ENCODE data around the gene ECD. TPM values are rescaled to one million over a fixed set of nuclear protein-coding genes. Genes with fewer than 3 reads are reported as not detected.
A peak's percentile ranks its signal among the peaks of the same experiment; 100 is the strongest.

The ECD gene
- total RNA-seq, 1 donor from 2014 or later, result 32.3 TPM

DNA sequence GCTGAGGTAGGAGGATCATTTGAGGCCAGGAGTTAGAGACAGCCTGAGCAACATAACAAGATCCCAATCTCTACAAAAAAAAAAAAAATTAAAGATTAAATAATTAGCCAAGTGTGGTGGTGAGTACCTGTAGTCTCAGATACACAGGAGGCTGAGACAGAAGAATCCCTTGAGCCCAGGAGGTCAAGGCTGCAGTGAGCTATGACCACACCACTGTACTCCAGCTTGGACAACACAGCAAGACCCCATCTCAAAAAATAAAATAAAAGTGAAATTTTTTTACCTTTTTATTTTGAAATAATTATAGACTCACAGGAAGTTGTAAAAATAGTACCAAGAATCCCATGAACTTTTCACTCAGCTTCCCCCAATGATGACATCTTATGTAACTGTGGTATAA, 5.1 kb upstream of the ECD start:
- no peaks in the 10 kb centered on the region for H3K9me3 Mint-ChIP-seq (ENCODE audit: unreplicated experiment)
- DNase-seq (ENCODE audit: extremely low spot score, unreplicated experiment), result no peak
- H3K36me3 Mint-ChIP-seq (ENCODE audit: unreplicated experiment), result peaks cover 8% of the 10 kb centered on the region
- no peak overlapping the region for H3K27ac Mint-ChIP-seq (ENCODE audit: unreplicated experiment)
- peaks cover 7% of the 10 kb centered on the region for H3K4me1 Mint-ChIP-seq (ENCODE audit: unreplicated experiment)
- no peak for TF ChIP-seq CTCF (IDR thresholded peaks at IDR 0.05)
- H3K27me3 Mint-ChIP-seq (ENCODE audit: unreplicated experiment), result no peaks in the 10 kb centered on the region
- H3K4me3 Mint-ChIP-seq (ENCODE audit: unreplicated experiment), result no peak overlapping the region

GRCh38 chr10:73169320-73169719, 1.5 kb upstream of the ECD start:
- H3K27ac Mint-ChIP-seq (ENCODE audit: unreplicated experiment), result no peak overlapping the region
- peaks cover 28% of the 10 kb centered on the region for H3K4me1 Mint-ChIP-seq (ENCODE audit: unreplicated experiment)
- TF ChIP-seq CTCF (IDR thresholded peaks at IDR 0.05), result no peak
- peak overlapping the region; percentile 45 for H3K4me3 Mint-ChIP-seq (ENCODE audit: unreplicated experiment)
- no peak for DNase-seq (ENCODE audit: extremely low spot score, unreplicated experiment)
- H3K9me3 Mint-ChIP-seq (ENCODE audit: unreplicated experiment), result peaks cover 4% of the 10 kb centered on the region
- no peaks in the 10 kb centered on the region for H3K27me3 Mint-ChIP-seq (ENCODE audit: unreplicated experiment)
- peaks cover 4% of the 10 kb centered on the region for H3K36me3 Mint-ChIP-seq (ENCODE audit: unreplicated experiment)

DNA sequence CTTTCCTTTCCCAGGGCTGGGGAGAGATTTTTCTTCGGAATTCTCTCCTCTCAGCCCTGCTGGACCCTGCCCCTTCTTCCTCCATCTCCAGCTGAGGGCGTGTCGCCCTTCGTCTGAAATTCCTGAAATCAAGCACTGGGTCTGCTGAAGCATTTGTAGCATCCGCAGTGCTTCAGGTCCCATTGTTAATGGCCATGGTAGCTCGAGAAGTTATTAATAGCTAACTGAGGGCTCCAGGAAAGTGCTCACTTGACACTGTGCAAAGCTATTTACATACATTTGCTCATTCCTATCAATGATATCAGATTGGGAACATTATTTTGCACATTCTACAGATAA, 626 bp upstream of the ECD start:
- H3K4me3 Mint-ChIP-seq (ENCODE audit: unreplicated experiment), result peak overlapping the region; percentile 100

DNA sequence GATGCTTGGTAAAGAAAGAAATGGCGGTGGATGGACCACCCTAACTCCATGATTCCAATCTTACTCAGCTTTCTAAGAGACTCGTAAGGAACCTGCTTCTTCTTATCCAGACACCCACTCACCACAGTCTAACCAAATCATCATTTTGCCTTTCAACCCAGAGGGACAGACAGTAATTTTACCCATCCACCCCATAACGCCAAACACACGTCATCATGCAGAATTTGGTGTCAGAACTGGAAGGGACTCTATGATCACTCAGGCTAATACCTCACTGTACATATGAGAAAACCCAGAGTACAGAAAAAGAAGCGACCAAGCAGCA, 388 bp downstream of the ECD start:
- DNase-seq (ENCODE audit: extremely low spot score, unreplicated experiment), result no peak
- Mint-ChIP-seq H3K36me3 (ENCODE audit: unreplicated experiment) (peaks cover 8% of the 10 kb centered on the region), H3K4me1 (ENCODE audit: unreplicated experiment) (peaks cover 32% of the 10 kb centered on the region), H3K9me3 (ENCODE audit: unreplicated experiment) (peaks cover 4% of the 10 kb centered on the region), H3K27ac (ENCODE audit: unreplicated experiment) (peak overlapping the region; percentile 100), H3K27me3 (ENCODE audit: unreplicated experiment) (no peaks in the 10 kb centered on the region), H3K4me3 (ENCODE audit: unreplicated experiment) (peak overlapping the region; percentile 100)
- no peak for TF ChIP-seq CTCF (IDR thresholded peaks at IDR 0.05)

More for the DNA sequence above, 626 bp upstream of the ECD start:
- Mint-ChIP-seq H3K36me3 (ENCODE audit: unreplicated experiment) (peaks cover 8% of the 10 kb centered on the region), H3K27ac (ENCODE audit: unreplicated experiment) (peak overlapping the region; percentile 95), H3K27me3 (ENCODE audit: unreplicated experiment) (no peaks in the 10 kb centered on the region), H3K9me3 (ENCODE audit: unreplicated experiment) (peaks cover 4% of the 10 kb centered on the region), H3K4me1 (ENCODE audit: unreplicated experiment) (peaks cover 28% of the 10 kb centered on the region)
- no peak for DNase-seq (ENCODE audit: extremely low spot score, unreplicated experiment)
- no peak for TF ChIP-seq CTCF (IDR thresholded peaks at IDR 0.05)

GRCh38 chr10:73166972-73167371, 836 bp downstream of the ECD start:
- no peaks in the 10 kb centered on the region for H3K27me3 Mint-ChIP-seq (ENCODE audit: unreplicated experiment)
- no peak for DNase-seq (ENCODE audit: extremely low spot score, unreplicated experiment)
- TF ChIP-seq CTCF (IDR thresholded peaks at IDR 0.05), result no peak
- H3K36me3 Mint-ChIP-seq (ENCODE audit: unreplicated experiment), result peaks cover 12% of the 10 kb centered on the region
- H3K9me3 Mint-ChIP-seq (ENCODE audit: unreplicated experiment), result peaks cover 7% of the 10 kb centered on the region
- peak overlapping the region; percentile 100 for H3K4me3 Mint-ChIP-seq (ENCODE audit: unreplicated experiment)
- peaks cover 33% of the 10 kb centered on the region for H3K4me1 Mint-ChIP-seq (ENCODE audit: unreplicated experiment)
- peak overlapping the region; percentile 100 for H3K27ac Mint-ChIP-seq (ENCODE audit: unreplicated experiment)
